K562 (cell line): ENCODE results near the gene TAF10. TPM values are rescaled to one million over a fixed set of nuclear protein-coding genes. Genes with fewer than 3 reads are reported as not detected.

Source experiments
- ESRRB ChIP-seq: fragments of 250-450 bp; sonication (Bioruptor Pico); IDR thresholded peaks from 2 replicates; pipeline ENCODE4 v1.5.0; 2020; ENCODE audit warnings: mild to moderate bottlenecking, moderate library complexity, borderline replicate concordance
- FOXJ2 ChIP-seq: fragments of 200-800 bp; sonication (Bioruptor generic); IDR thresholded peaks from 2 replicates; pipeline ENCODE4 v1.6.1; 2016; ENCODE audit warnings: missing genetic modification characterization, missing compliant biosample characterization
- HCFC1 ChIP-seq: IDR thresholded peaks from 2 replicates; pipeline ENCODE4 v1.6.1; 2012; ENCODE audit warnings: low read depth, low read length, improper control_type of control experiment
- HDGF ChIP-seq: fragments of 450-650 bp; IDR thresholded peaks from 2 replicates; pipeline ENCODE4 v1.6.1; 2016
- KAT7 ChIP-seq: sonication (generic); formaldehyde crosslinking; IDR thresholded peaks from 2 replicates; pipeline ENCODE4 v1.8.0; 2022; ENCODE audit warnings: missing genetic modification reagents, mild to moderate bottlenecking, borderline replicate concordance
- KDM5B ChIP-seq: fragments of 200-600 bp; sonication (generic); IDR thresholded peaks from 2 replicates; pipeline ENCODE4 v1.6.1; 2012; ENCODE audit warnings: low read depth, mild to moderate bottlenecking, moderate library complexity, low read length, control low read depth, inconsistent platforms; ENCODE audit not compliant: insufficient replicate concordance
- KHSRP ChIP-seq: fragments of 450-650 bp; IDR thresholded peaks from 2 replicates; pipeline ENCODE4 v1.6.1; 2017
- KLF6 ChIP-seq: fragments of 250-450 bp; sonication (Bioruptor Pico); IDR thresholded peaks from 2 replicates; pipeline ENCODE4 v1.4.0; 2020; ENCODE audit warnings: mild to moderate bottlenecking, moderate library complexity, borderline replicate concordance
- NR4A1 ChIP-seq, 2 experiments: fragments of 250-450 bp in 1 of 2; fragments of 450-650 bp in 1 of 2; sonication (Bioruptor Pico) in 1 of 2; IDR thresholded peaks; 2 replicates each; pipeline versions ENCODE4 v1.4.0 to v1.6.1; 2016 to 2020; ENCODE audit warnings: mild to moderate bottlenecking in 2 of 2, missing compliant biosample characterization in 1 of 2, missing genetic modification characterization in 1 of 2, moderate library complexity in 1 of 2
- SIN3A ChIP-seq, 2 experiments: fragments of 150-350 bp in 1 of 2; IDR thresholded peaks; 2 replicates each; pipeline ENCODE4 v1.6.1; 2011 to 2016; ENCODE audit warnings: borderline replicate concordance in 2 of 2, low read depth in 2 of 2, low read length in 2 of 2, mild to moderate bottlenecking in 2 of 2, moderate library complexity in 2 of 2; ENCODE audit not compliant: control insufficient read depth in 1 of 2
- ZBTB8A ChIP-seq: fragments of 450-650 bp; IDR thresholded peaks from 2 replicates; pipeline ENCODE4 v1.6.1; 2018; ENCODE audit warnings: mild to moderate bottlenecking, moderate library complexity; ENCODE audit not compliant: partially characterized antibody
- ZNF23 ChIP-seq: fragments of 250-450 bp; sonication (Bioruptor Pico); IDR thresholded peaks from 2 replicates; pipeline ENCODE4 v1.4.0; 2020; ENCODE audit warnings: mild to moderate bottlenecking
- ZNF644 ChIP-seq: fragments of 200-800 bp; sonication (Bioruptor generic); IDR thresholded peaks from 2 replicates; pipeline ENCODE4 v1.6.1; 2016; ENCODE audit warnings: low read depth, missing genetic modification characterization, missing compliant biosample characterization
- ZNF707 ChIP-seq: fragments of 250-450 bp; sonication (Bioruptor Pico); conservative IDR thresholded peaks from 2 replicates; pipeline ENCODE4 v1.8.0; 2022; ENCODE audit warnings: inconsistent platforms, mild to moderate bottlenecking, moderate library complexity
- polyA plus RNA-seq, 8 experiments: library from polyadenylated mRNA; depleted of rRNA in 4 of 8; stranded (reverse) in 5 of 8; unstranded in 3 of 8; fragments of >200 nt; fragmentation: Nextera tagmentation in 2 of 8; fragmentation: Illumina TruSeq in 1 of 8; extraction: Ambion mirVana in 2 of 8; extraction: Trizol in 1 of 8; gene quantifications; 2 replicates each; pipeline versions ENCODE4 v1.2.1 to v1.2.3, GENCODE V29; 2011 to 2014; ENCODE audit warnings: inconsistent platforms in 1 of 8, missing spikeins in 1 of 8
- total RNA-seq, 7 experiments: library from RNA; depleted of rRNA in 6 of 7; stranded (reverse); fragments of >200 nt in 6 of 7; fragmentation: Illumina TruSeq in 2 of 7; extraction: Trizol in 2 of 7; gene quantifications; 2 replicates each; pipeline versions ENCODE4 v1.2.1 to v1.2.3, GENCODE V29; 2011 to 2021; ENCODE audit warnings: low replicate concordance in 1 of 7
- TF ChIP-seq, protein P1 (sequence below): sonication (generic); formaldehyde crosslinking; IDR thresholded peaks from 2 replicates; pipeline ENCODE4 v1.8.0; 2022; ENCODE audit warnings: missing genetic modification reagents, mild to moderate bottlenecking, borderline replicate concordance
- TF ChIP-seq, protein P2 (sequence below): fragments of 250-450 bp; sonication (Bioruptor Pico); IDR thresholded peaks from 2 replicates; pipeline ENCODE4 v1.8.0; 2022; ENCODE audit warnings: moderate library complexity, mild to moderate bottlenecking, inconsistent platforms
- TF ChIP-seq, protein P3 (sequence below): IDR thresholded peaks from 3 replicates; pipeline ENCODE4 v1.6.1; 2011; ENCODE audit warnings: borderline replicate concordance, mild to moderate bottlenecking, moderate library complexity; ENCODE audit not compliant: insufficient read length; ENCODE audit errors: extremely low read depth

The TAF10 gene
- total and polyA plus RNA-seq, 9 of the 15 experiments (the other 6 are each of a cell fraction or from before 2014, with no cell fraction given), result 19.5 to 197 (median 121) TPM

DNA sequence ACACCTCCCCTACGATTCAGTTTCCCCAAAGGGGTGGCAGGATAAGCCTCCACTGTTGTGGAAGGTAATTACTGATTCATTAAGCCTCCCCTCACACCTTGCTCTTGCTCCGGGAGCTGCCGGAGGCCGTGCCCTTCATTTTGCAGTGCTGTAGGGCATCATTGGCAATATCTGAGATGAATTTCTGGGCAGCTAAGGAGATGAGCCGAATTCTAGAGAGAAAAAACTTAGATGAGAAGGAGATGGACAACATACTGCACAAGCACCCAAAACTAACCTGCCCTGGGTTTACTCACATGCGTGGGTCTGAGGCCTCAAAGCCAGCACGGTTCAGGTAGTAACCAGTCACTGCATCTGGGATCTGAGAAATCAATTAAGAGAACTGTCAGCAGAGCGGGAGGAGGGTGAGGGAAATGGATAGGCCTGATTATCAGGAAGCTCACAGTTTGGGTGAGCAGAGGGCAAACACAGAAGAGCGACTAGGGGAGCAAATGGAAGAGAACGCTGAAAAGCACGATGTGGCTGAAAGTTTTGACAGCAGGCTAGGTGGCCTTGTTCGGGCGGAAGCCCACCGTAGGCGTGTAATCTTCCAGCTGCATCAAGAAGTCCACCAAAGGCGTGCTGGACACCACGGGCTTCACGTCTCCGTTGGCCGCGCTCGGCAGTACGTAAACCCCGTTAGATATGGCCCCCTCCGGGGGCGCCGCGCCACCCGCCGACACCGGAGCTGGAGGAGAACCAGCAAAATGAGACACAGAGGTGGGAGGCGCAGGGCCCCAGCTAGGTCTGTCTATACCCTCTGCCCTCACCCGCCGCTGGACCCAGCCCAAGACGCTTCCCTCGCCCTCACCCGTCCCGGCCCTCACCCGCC lies 689 bp downstream of the TAF10 start (continued):
- TF ChIP-seq ZBTB8A (no peak), KHSRP (no peak), HCFC1 (no peak), NR4A1 (CRISPR knock-in tag; IDR thresholded peaks at IDR 0.05) (no peak; the same call in 1 of the 2 replicates), NR4A1 (tag; IDR thresholded peaks at IDR 0.05) (no peak), SIN3A (IDR thresholded peaks at IDR 0.05; ENCODE audit: borderline replicate concordance in 2 of 2, control insufficient read depth in 1 of 2, low read depth in 2 of 2, low read length in 2 of 2) (0 out of 4 replicates have a peak, but pooled peaks of 1 of the 2 experiments have one; percentile 8), HDGF (0 out of 2 replicates have a peak, but pooled peaks have one; percentile 47), KAT7 (CRISPR knock-in tag) (no peak), ZNF707 (no peak), ESRRB (CRISPR knock-in tag) (no peak), FOXJ2 (tag) (no peak), KDM5B (no peak), ZNF644 (tag) (no peak), KLF6 (CRISPR knock-in tag) (no peak), ZNF23 (CRISPR knock-in tag) (no peak; the same call in 1 of the 2 replicates)
- TF ChIP-seq, protein P1, sequence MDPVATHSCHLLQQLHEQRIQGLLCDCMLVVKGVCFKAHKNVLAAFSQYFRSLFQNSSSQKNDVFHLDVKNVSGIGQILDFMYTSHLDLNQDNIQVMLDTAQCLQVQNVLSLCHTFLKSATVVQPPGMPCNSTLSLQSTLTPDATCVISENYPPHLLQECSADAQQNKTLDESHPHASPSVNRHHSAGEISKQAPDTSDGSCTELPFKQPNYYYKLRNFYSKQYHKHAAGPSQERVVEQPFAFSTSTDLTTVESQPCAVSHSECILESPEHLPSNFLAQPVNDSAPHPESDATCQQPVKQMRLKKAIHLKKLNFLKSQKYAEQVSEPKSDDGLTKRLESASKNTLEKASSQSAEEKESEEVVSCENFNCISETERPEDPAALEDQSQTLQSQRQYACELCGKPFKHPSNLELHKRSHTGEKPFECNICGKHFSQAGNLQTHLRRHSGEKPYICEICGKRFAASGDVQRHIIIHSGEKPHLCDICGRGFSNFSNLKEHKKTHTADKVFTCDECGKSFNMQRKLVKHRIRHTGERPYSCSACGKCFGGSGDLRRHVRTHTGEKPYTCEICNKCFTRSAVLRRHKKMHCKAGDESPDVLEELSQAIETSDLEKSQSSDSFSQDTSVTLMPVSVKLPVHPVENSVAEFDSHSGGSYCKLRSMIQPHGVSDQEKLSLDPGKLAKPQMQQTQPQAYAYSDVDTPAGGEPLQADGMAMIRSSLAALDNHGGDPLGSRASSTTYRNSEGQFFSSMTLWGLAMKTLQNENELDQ, result peak; percentile 73; the same call in 1 of the 2 replicates
- TF ChIP-seq, protein P2, sequence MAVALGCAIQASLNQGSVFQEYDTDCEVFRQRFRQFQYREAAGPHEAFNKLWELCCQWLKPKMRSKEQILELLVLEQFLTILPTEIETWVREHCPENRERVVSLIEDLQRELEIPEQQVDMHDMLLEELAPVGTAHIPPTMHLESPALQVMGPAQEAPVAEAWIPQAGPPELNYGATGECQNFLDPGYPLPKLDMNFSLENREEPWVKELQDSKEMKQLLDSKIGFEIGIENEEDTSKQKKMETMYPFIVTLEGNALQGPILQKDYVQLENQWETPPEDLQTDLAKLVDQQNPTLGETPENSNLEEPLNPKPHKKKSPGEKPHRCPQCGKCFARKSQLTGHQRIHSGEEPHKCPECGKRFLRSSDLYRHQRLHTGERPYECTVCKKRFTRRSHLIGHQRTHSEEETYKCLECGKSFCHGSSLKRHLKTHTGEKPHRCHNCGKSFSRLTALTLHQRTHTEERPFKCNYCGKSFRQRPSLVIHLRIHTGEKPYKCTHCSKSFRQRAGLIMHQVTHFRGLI, result no peak
- TF ChIP-seq, protein P3, sequence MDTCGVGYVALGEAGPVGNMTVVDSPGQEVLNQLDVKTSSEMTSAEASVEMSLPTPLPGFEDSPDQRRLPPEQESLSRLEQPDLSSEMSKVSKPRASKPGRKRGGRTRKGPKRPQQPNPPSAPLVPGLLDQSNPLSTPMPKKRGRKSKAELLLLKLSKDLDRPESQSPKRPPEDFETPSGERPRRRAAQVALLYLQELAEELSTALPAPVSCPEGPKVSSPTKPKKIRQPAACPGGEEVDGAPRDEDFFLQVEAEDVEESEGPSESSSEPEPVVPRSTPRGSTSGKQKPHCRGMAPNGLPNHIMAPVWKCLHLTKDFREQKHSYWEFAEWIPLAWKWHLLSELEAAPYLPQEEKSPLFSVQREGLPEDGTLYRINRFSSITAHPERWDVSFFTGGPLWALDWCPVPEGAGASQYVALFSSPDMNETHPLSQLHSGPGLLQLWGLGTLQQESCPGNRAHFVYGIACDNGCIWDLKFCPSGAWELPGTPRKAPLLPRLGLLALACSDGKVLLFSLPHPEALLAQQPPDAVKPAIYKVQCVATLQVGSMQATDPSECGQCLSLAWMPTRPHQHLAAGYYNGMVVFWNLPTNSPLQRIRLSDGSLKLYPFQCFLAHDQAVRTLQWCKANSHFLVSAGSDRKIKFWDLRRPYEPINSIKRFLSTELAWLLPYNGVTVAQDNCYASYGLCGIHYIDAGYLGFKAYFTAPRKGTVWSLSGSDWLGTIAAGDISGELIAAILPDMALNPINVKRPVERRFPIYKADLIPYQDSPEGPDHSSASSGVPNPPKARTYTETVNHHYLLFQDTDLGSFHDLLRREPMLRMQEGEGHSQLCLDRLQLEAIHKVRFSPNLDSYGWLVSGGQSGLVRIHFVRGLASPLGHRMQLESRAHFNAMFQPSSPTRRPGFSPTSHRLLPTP, result no peak
